ENCODE measurements around the gene SCPEP1.
"Not testable (repeated sequence)": the region's sequence is repeated elsewhere in the genome, so short reads cannot be mapped to it uniquely, and the experiment has no call there.

Gene SCPEP1, protein sequence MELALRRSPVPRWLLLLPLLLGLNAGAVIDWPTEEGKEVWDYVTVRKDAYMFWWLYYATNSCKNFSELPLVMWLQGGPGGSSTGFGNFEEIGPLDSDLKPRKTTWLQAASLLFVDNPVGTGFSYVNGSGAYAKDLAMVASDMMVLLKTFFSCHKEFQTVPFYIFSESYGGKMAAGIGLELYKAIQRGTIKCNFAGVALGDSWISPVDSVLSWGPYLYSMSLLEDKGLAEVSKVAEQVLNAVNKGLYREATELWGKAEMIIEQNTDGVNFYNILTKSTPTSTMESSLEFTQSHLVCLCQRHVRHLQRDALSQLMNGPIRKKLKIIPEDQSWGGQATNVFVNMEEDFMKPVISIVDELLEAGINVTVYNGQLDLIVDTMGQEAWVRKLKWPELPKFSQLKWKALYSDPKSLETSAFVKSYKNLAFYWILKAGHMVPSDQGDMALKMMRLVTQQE

DNA sequence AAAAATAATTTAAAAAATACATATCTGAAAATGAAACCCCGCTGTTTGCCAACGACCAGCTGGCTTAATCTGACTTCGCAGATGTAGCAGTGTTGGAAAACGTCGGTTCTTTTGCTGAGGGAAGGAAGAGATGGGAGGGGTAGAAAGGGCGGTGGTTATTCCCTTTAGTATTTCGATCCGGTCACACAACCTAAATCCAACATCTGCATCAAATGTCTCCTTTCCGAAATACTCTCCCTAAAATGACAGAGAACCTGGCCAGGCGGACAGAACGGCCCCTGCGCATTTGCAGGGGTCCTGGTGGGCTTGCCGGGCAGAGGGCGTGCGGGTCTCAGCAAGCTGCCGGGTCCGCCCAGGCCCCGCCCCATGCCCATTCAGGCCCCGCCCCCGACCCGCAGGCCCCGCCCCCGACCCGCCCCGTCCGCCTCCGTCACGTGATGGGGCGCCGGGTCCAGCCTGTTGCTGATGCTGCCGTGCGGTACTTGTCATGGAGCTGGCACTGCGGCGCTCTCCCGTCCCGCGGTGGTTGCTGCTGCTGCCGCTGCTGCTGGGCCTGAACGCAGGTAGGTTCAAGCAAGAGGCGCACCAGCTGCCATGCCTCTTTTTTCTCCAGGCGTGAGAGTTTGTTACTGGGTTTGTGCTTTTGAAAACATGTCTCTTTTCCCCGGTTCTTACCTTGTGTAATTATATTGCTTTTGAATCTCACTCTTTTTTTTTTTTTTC lies at the start of gene SCPEP1:
SCPEP1 (plus strand) TSS at position 459 of the 723 bp plus-strand sequence; CDS start at position 488, 29 bp downstream.
- DNase-seq (ENCODE audit: low spot score), result peak; percentile 98

DNA sequence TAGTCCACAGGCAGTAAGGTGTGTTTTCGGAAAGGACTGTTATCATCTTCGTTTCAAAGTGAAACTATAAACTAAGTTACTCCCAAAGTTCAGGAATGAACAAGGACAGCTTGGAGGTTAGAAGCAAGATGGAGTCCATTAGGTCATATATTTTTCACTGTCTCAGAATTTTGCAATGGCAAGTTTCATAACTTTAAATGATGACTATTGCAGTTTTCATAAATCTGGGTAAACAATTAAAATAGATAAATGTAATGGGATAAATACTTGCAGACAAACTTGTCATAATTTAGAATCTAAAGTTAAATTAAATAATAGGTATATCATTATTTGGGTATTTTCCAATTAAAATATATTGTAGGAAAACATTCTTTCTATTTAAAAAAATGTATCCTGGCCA lies 49.3 kb upstream of the SCPEP1 start:
- no peak for DNase-seq (ENCODE audit: low spot score)

DNA sequence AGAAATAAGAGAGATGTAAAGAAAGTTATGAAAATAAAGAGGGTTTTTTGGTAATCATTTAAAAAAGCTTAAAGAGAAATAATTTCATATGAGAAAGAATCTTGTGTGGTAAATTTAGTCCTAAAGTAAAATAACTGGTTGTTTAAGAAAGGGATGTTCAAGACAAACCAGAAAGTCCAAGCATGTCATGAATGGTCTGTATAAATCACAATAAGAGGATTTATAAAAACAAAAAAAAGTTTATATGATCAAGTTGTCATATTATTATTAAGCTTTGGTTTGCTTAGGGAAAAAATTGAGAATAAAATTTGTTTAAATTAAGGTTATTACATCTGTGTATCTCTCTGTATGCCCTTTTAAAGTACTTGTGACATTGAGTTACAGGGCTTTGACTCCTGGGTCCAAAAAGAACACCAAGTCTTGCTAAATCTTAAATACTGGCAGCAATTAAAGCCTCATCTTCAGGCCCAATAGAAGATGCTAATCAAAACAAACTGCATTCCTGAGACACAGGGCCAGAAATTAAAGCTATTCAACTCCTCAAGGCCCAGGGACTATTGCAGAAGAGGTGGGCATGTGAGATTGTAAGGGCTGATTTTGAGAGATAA lies 48.5 kb upstream of the SCPEP1 start:
- no peak for DNase-seq (ENCODE audit: low spot score)

DNA sequence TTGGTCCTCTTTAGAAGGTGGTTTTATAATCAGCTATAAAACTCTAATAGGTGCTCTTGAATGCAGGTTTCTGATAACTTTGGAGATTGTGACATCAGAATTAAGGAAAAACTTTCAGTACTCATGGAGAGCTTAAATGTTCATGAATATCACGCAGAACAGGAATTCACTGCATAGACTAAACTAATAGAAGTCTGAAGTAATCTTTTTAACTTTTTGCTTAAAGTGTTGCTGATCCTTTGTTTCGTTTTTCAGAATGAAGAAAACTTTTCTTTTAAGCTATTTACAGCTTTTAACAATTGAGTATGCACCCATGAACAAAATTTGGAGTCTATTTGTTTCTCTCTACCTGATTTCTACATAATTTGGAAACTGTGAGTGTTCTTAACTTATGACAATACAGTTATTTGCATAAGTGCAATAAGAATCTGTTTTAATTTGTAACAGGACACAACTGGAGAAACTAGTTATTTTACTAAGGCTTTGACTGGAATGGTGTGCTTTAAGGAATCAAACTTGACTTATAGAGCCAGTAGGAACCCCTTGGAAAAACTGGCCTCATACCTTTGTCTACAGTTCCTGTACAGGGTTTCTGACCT lies 47.1 kb upstream of the SCPEP1 start:
- DNase-seq (ENCODE audit: low spot score), result no peak

DNA sequence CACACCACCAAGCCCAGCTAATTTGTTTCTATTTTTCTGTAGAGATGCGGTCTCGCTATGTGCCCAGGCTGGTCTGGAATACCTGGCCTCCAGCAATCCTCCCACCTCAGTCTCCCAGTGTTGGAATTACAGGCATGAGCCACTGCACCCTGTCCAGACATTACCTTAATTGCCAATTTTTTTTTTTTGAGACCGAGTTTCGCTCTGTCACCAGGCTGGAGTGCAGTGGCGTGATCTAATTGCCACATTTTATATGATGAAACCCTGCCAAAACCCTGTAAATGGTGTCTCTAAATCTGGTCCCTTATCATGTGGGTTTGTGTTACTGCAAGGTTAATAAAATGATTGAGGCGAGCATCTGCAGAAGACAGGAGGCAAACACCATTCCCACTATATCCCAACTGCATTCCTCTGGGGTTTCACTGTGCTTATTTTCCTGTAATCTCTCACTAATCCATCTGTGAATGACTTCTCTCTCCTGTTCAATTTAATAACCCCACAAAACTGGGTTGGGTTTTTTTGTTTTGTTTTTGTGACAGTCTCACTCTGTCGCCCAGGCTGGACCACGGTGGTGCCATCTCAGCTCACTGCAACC lies 44.7 kb upstream of the SCPEP1 start:
- no peak for DNase-seq (ENCODE audit: low spot score)

DNA sequence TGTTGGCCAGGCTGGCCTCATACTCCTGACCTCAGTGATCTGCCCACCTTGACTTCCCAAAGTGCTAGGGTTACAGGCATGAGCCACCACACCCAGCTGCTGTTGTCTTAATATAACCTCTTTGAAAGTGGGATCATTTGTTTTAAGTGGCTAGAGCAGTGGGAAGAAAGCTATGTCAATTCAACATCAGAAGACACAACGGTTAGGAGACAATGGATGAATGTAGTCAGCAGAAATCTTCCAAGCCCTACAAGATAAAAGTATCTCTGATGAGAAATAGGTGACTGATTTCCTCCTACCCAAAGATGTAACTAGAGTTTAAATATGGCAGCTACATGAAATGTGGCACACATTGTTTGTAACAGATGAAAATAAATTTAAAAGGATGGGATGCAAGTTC lies 44.1 kb upstream of the SCPEP1 start:
- no peak for DNase-seq (ENCODE audit: low spot score)

DNA sequence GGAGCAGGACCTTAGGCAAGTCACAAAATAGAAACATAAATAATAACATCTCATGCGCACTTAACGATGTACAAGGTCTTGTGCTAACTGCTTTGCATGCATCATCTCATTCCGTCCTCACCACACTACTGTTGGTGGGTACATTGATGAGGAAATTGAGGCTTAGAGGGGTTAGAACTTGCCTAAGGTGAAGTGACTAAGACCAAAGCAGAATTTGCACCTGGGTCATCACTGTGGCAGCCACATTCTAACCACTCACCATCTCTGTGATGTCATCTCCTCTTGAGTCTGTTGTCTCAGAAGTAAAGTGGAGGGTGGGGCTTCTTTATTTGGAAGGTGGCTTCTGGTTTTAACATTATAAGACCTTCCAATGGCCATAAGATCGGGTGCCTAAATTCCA lies 43.7 kb upstream of the SCPEP1 start:
- DNase-seq (ENCODE audit: low spot score), result no peak

DNA sequence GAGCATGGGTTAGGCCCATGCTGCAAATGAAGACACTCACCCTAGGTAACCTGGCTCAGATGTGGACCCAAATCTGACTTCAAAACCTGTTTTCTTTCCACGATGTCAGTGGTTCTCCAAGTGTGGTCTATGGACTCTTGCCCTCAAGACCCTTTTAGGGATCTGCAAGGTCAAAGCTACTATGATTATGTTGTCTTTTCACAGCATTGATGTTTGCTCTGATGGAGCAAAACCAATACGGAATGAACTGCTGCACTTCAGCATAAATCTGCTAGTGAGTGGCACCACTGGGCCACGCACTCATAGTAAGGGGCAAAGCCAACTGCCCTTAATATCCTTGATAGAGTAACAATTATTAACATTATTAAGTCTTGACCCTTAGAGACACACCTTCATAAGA lies 42.5 kb upstream of the SCPEP1 start:
- DNase-seq (ENCODE audit: low spot score), result no peak

DNA sequence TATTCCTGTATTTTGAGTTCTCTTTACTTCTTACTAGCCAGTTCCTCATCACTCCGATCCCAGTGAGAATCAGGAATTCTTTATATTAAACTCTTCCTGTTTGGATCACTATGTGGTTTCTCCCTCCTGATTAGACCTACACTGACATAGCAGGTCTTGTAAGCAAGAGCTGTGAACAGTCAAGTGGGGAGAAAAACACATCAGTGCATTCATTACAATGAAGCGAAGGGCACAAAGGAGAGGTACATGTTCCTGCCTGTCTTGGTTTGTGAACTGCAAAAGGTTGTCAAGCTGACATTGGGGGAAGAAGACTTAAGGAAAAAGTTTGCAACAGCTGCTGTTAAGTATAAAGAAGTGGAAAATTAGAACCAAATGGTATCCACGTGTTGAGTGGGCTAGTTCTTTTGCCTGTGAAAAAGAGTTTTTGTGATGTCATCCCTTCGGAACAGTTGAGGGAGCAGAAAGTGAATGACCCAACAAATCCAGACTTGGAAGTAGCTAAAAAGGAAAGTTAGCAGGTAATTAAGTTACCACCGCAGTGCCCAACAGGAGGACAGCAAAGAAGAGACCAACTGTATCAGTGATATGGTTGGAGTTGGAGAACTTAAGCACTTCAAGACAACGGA lies 41.1 kb upstream of the SCPEP1 start:
- no peak for DNase-seq (ENCODE audit: low spot score)

DNA sequence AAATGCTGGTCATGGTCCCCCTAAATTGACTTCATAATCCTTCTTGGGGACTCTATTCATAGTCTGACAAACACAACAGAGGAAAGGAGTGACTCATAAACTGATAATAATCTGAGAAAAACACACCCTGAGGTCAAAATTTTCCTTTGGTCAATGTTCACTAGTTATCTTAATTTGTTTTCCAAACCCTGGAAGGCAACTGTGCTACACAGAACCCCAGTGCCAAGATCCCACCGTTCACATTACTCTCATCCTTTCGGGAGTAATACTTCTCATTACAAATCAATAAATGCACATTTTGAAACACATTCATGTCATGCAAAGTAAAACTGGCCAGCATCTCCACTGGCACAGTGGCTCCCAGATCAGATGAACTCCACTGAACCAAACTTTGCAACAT lies 40.2 kb upstream of the SCPEP1 start:
- no peak for DNase-seq (ENCODE audit: low spot score)

DNA sequence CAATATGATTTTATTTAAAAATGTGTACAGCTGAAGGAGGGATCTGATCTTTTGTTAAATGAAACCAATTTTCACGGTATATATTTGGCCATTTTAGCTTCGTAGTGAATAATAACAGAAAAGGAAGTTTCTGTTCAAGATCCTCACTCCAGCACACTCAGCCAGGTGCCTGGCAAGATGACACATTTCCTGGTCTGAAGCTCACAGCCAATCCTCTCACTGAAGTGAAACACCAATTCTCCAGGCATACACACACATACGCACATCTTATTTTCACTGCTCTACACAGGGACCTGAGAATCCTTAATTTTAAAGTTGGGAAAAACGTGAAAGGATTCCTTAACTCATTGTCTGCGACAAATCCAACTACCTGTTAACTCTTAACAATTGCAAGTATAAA lies 39.7 kb upstream of the SCPEP1 start:
- not testable (repeated sequence) for DNase-seq (ENCODE audit: low spot score)

DNA sequence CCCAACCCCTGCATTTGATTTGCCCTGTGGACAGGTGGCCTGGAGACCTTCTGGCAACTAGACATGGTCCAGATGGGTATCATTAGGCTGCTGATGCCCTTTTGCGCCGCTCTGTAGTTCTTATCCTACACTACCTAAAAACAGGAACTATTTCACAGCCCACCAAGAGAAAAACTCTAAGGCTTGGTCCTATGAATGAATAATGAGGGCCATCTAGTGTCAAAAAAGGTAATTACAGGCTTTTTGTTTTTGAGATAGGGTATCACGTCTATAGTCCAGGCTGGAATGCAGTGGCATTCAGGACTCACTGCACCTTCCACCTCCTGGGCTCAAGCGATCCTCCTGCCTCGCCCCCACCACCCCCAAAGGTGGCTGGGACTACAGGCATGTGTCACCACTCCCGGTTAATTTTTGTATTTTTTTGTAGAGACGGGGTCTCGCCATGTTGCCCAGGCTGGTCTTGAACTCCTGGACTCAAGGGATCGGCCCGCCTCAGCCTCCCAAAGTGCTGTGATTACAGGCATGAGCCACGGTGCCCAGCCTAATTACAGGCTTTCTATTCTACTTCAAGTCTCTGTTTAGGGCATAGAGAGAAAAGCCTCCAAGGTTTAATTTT lies 38.0 kb upstream of the SCPEP1 start:
- peak; percentile 50 for DNase-seq (ENCODE audit: low spot score)

DNA sequence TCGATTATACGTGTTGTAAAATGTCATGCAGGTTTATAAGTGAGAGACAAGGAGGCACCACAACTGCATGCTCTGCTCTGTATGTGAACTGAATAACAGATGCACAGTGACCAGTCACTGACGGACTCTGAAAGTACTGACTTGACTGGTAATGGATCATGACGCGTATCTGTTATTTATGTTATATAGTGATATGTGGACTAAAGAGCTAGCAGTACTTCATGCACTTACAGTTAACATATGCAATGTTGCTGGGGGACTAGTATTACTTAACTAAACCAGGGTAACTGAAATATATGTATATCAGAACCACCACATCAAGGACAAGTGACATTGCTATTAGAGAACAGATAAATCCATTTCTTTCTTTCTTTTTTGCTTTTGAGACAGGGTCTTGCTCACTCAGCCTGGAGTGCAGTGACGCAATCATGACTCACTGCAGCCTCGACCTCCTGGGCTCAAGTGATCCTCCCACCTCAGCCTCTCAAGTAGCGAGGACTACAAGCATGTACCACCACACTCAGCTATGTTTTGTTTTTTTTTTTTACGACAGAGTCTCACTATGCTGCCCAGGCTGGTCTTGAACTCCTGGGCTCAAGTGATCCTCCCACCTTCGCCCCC lies 34.3 kb upstream of the SCPEP1 start:
- no peak for DNase-seq (ENCODE audit: low spot score)

DNA sequence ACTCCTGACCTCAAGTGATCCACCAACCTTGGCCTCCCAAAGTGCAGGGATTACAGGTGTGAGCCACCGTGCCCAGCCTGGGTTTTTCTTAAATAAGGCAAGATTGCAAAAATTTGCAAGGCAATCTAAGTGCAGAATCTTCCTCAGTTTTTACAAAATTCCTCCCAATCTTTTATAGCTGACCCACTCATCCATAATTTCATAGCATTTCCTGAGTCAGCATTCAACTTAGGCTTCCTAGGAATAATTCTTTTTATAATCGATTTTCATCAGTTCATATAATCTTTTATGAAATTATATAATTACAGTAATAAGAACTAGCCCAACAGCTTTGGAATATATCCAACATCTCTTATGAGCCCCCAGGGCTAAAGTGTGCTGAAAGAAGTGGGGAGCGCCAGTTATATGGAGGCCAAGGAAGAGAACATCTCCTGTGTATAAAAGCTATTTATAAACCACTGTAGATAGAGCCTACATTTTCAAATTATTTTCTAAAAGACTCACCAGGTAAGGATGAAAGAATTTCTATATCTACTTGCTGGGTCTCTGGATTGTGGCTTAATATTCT lies 31.9 kb upstream of the SCPEP1 start:
- DNase-seq (ENCODE audit: low spot score), result no peak

DNA sequence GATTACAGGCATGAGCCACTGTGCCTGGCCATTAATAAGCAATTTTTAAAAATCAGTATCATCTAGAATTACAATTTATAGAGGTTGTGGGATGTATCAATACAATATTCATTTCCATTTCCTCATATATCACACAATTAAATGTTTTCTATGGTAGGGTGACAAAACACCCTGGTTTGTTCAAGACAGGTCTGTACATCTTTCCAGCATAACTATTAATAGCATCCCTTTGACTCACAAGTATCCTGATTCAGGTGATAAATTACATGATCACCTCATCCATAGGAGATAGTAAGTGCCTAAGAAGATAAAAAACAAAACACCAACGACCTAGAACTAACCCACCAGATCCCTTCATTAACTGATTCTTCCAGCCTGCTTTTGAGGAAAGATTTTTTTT lies 30.2 kb upstream of the SCPEP1 start:
- no peak for DNase-seq (ENCODE audit: low spot score)

DNA sequence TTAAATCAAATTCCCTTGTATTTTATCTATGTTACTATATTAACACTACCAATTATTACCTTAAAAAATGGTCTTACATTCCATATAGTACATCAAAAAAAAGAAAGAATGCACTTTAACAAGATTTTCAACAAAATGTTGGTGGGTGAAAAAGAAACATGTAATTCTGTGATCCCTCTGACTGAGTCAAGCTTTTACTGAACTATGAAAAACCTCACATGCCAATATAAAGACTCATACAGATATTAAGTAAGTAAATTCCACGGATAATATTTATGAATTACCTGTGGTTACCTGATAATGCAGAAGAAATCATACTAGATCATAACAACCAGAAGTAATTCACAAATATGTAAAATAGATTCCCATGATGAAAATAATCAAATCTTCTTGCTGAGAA lies 29.4 kb upstream of the SCPEP1 start:
- peak; percentile 20 for DNase-seq (ENCODE audit: low spot score)

DNA sequence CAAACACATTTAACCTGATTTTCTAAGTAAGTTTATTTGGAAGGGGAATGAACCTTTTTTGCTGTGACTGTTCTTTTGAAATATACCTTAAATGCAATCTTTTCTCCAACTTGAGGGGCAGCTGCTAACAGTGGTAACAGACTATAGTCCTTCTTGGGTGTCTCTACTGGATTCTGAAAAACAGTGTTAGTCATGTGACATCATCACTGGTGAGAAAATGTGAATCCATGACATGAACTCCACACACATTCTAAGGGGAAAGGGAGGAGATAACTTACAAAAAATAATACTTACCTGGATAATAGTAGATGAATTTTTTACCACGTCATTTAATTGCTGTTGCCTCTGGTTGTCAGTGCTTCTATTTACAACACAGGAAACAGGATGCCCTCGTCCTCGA lies 28.3 kb upstream of the SCPEP1 start:
- DNase-seq (ENCODE audit: low spot score), result no peak

DNA sequence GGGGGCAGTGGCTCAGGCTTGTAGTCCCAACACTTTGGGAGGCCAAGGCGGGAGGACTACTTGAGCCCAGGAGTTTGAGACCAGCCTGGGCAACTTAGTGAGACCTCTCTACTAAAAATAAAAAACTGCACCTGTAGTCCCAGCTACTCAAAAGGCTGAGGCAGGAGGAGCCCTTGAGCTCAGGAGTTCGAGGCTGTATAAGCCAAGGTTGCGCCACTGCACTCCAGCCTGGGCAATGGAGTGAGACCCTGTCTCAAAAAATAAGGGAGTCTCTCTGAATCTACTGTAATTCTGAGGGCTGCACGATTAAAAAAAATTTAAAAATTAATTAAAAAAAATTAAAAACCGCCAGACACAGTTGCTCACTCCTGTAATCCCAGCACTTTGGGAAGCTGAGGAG lies 20.9 kb upstream of the SCPEP1 start:
- no peak for DNase-seq (ENCODE audit: low spot score)

DNA sequence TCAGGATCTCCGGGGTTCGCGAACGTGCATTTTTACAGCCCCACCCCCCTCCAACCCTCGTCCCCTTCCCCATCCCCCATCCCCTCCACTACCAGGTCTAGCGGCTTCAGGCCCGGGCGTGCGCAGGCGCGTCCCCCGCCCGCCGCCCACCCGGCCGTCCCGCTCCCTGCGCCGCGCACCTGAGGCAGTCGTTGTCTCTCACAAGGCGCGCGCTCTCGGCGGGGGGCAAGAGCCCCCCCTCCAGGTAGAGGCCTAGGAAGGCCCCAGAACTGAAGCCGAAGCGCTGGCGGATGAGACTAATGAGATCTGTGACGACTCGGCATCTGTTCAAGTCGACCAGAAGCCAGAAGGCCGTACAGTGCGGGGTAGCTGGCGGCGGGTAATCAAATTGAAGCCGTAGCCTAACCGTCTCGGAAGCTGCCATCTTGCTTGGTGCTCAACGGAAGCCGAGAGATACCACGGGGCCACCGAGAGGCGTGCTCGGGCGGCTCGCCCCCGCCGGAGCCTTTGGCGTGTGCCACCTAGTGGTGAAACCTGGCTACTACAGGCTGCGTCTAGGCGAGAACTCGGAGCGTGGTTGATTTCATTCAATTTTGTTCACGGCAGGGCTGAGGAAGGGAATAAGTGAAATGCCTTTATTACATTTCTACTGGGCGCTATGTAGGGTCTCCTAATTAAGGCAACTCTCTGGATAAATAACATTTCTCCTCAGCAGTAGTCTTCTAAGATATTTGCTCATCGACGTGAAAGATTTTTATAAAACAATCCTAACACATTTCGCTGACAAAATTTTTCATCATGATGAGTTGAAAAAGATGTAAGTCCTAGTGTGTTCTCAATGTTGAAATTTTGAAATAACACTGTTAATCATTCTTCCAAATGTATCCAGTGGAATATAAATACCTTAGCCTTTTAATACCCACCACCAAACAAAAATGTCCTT lies 17.1 kb upstream of the SCPEP1 start, which contains the start of gene COIL:
COIL (minus strand) TSS at position 455 of the 943 bp plus-strand sequence; CDS start at position 424, 31 bp downstream.
- peak; percentile 96 for DNase-seq (ENCODE audit: low spot score)
